OCI-LY7 (cell line): Measurements from ENCODE around the gene MS4A6A. TPM values are rescaled to one million over a fixed set of nuclear protein-coding genes. Genes with fewer than 3 reads are reported as not detected.

Experiments
- Bru-seq: library from RNA; stranded (reverse); fragments of 400-500 nt; gene quantifications from one replicate; lab custom pipeline; 2021; lab: Mats Ljungman, UMichigan
- BruChase-seq, 2 experiments: library from RNA; stranded (reverse); fragments of 400-500 nt; gene quantifications; one replicate each; lab custom pipeline; 2021; lab: Mats Ljungman, UMichigan
- BruUV-seq: library from RNA; stranded (reverse); fragments of 400-500 nt; replicated peaks from 2 replicates; lab custom pipeline; 2021; lab: Mats Ljungman, UMichigan
- CTCF ChIA-PET: fragments of 300-600 bp; sonication (Branson Sonifier 250); formaldehyde crosslinking; loops from one replicate; lab custom pipeline; 2022; ENCODE audit warnings: antibody characterized with exemption; ENCODE audit not compliant: unreplicated experiment; lab: Charles Lee
- POLR2A ChIA-PET: fragments of 300-600 bp; sonication (Branson Sonifier 250); formaldehyde crosslinking; loops from one replicate; lab custom pipeline; 2022; ENCODE audit warnings: antibody characterized with exemption; lab: Charles Lee
- DNase-seq: peaks from one replicate; pipeline ENCODE4 v3.0.0-alpha.2; 2015; ENCODE audit warnings: low spot score
- H2AFZ ChIP-seq: fragments of 200-600 bp; sonication (generic), shearing (Covaris generic); 2 replicates; pipeline ENCODE4 v1.6.1; 2014; ENCODE audit warnings: mild to moderate bottlenecking, antibody characterized with exemption, low read length, moderate library complexity
- H3K27ac ChIP-seq: fragments of 200-600 bp; sonication (generic); 2 replicates; pipeline ENCODE4 v1.5.1; 2014; ENCODE audit warnings: mixed run types, low read depth, mild to moderate bottlenecking, moderate library complexity, low read length, inconsistent platforms; ENCODE audit not compliant: poor library complexity, severe bottlenecking
- H3K36me3 ChIP-seq: fragments of 200-600 bp; sonication (generic); 2 replicates; pipeline ENCODE4 v1.6.1; 2014; ENCODE audit warnings: mild to moderate bottlenecking, antibody characterized with exemption, low read length, moderate library complexity, mixed read lengths; ENCODE audit not compliant: insufficient read depth
- H3K4me1 ChIP-seq: fragments of 200-600 bp; sonication (generic); 2 replicates; pipeline ENCODE4 v1.5.1; 2014; ENCODE audit warnings: mild to moderate bottlenecking, low read length; ENCODE audit not compliant: insufficient read depth, poor library complexity, severe bottlenecking
- H3K4me2 ChIP-seq: fragments of 200-600 bp; sonication (generic); 2 replicates; pipeline ENCODE4 v1.6.1; 2014; ENCODE audit warnings: mild to moderate bottlenecking, low read length
- H3K4me3 ChIP-seq: fragments of 200-600 bp; sonication (generic); 2 replicates; pipeline ENCODE4 v1.5.1; 2014; ENCODE audit warnings: mild to moderate bottlenecking, low read depth, low read length; ENCODE audit not compliant: poor library complexity, severe bottlenecking
- H3K79me2 ChIP-seq: fragments of 200-600 bp; sonication (generic); 2 replicates; pipeline ENCODE4 v1.6.1; 2016; ENCODE audit warnings: low read depth, mild to moderate bottlenecking, low read length, moderate library complexity, mixed read lengths; ENCODE audit not compliant: insufficient read depth
- H3K9me2 ChIP-seq: fragments of 200-600 bp; sonication (generic); 2 replicates; pipeline ENCODE4 v1.6.1; 2016; ENCODE audit warnings: mild to moderate bottlenecking, low read length, mixed read lengths; ENCODE audit not compliant: insufficient read depth
- H3K9me3 ChIP-seq: fragments of 200-600 bp; sonication (generic); 2 replicates; pipeline ENCODE4 v1.6.1; 2014; ENCODE audit warnings: mild to moderate bottlenecking, mixed run types, low read length, mixed read lengths
- H4K20me1 ChIP-seq: fragments of 200-600 bp; sonication (generic); 2 replicates; pipeline ENCODE4 v1.6.1; 2014; ENCODE audit warnings: mild to moderate bottlenecking, antibody characterized with exemption, low read length, moderate library complexity, mixed read lengths; ENCODE audit not compliant: insufficient read depth
- CTCF ChIP-seq: fragments of 200-600 bp; sonication (generic); conservative IDR thresholded peaks from 2 replicates; pipeline ENCODE4 v1.5.1; 2014; ENCODE audit warnings: mild to moderate bottlenecking, antibody characterized with exemption, low read length, moderate library complexity, mixed read lengths
- EZH2phosphoT487 ChIP-seq: fragments of 200-600 bp; sonication (generic); IDR thresholded peaks from 2 replicates; pipeline ENCODE4 v1.6.1; 2018; ENCODE audit warnings: low read depth, borderline replicate concordance, mild to moderate bottlenecking, mixed run types, antibody characterized with exemption, low read length, moderate library complexity, mixed read lengths
- intact Hi-C: fragments of 100-400 bp; cut with micrococcal nuclease; formaldehyde crosslinking; loops from one replicate; pipeline ENCODE4 v1.10.0; 2022; ENCODE audit not compliant: unreplicated experiment
- long read RNA-seq: library from polyadenylated mRNA; stranded (forward); transcript quantifications from one replicate; pipeline ENCODE4 v2.0.0, GENCODE V29; 2022
- total RNA-seq, 2 experiments: library from RNA; depleted of rRNA in 1 of 2; stranded (reverse); fragments of >200 nt in 1 of 2; shearing (Covaris generic) in 1 of 2; gene quantifications; 2 replicates each; pipeline ENCODE4 v1.2.3, GENCODE V29; 2014 to 2022

MS4A6A gene, protein sequence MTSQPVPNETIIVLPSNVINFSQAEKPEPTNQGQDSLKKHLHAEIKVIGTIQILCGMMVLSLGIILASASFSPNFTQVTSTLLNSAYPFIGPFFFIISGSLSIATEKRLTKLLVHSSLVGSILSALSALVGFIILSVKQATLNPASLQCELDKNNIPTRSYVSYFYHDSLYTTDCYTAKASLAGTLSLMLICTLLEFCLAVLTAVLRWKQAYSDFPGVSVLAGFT
- total RNA-seq (2014; rRNA removed; shearing (Covaris generic)) (not detected in 2 replicates), total RNA-seq (2022) (not detected in 2 replicates), Bru-seq, nascent RNA (not detected), BruChase-seq, experiment 1, labeled RNA remaining after a 6-hour chase (not detected), BruChase-seq, experiment 2, labeled RNA remaining after a 2-hour chase (not detected)
- long read RNA-seq = 0 reads

- no peak for DNase-seq
- no peak within 1 kb of the TSS for H3K4me3 ChIP-seq
- intact Hi-C loops = no loop called here
- TF ChIP-seq EZH2phosphoT487 (no peak), CTCF (no peak)
- H3K79me2 ChIP-seq = no peaks in the 10 kb centered on the region
- POLR2A ChIA-PET = interaction anchor here (0.6 to 1.0 kb wide), 2 partner anchors 10 to 363 kb away, joined by 3 to 4 read pairs; no protein-coding TSS in a partner anchor
- CTCF ChIA-PET = no interaction called here
- H3K4me1 ChIP-seq = peaks cover 22% of the 10 kb centered on the region
- no peaks in the 10 kb centered on the region for H4K20me1 ChIP-seq
- no peaks in the 10 kb centered on the region for H3K9me3 ChIP-seq
- no peaks in the 10 kb centered on the region for H3K36me3 ChIP-seq
- H3K9me2 ChIP-seq = no peaks in the 10 kb centered on the region
- no TSS peak for BruUV-seq
- H3K27ac ChIP-seq = no peak within 1 kb of the TSS
- no peak within 1 kb of the TSS for H3K4me2 ChIP-seq
- H2AFZ ChIP-seq = no peak within 1 kb of the TSS
Observed at GRCh38 chr11:60182541-60183330, at the start of gene MS4A6A. Gene MS4A6A, minus strand, starts transcription at chr11:60183083. Its CDS starts 1,356 bp downstream, at chr11:60181727.

- ChIA-PET CTCF (no interaction called here), POLR2A (interaction anchor here (1.8 kb wide), 1 partner anchor 14 kb away, joined by 5 read pairs; no protein-coding TSS in a partner anchor)
- Histone ChIP-seq H3K4me2 (no peak overlapping the region), H4K20me1 (no peaks in the 10 kb centered on the region), H3K4me1 (no peaks in the 10 kb centered on the region), H3K79me2 (no peaks in the 10 kb centered on the region), H3K9me2 (no peaks in the 10 kb centered on the region), H3K27ac (no peak overlapping the region), H3K36me3 (no peaks in the 10 kb centered on the region), H2AFZ (no peak overlapping the region), H3K9me3 (no peaks in the 10 kb centered on the region), H3K4me3 (no peak overlapping the region)
- intact Hi-C loops = no loop called here
- TF ChIP-seq EZH2phosphoT487 = no peak
- TF ChIP-seq CTCF = no peak
- DNase-seq = no peak
- no TSS peak for BruUV-seq
Observed at GRCh38 chr11:60230681-60231080, 47.8 kb upstream of the MS4A6A start.
